Measurements from ENCODE around the gene CACNA1A.
"Not testable (repeated sequence)": the region's sequence is repeated elsewhere in the genome, so short reads cannot be mapped to it uniquely, and the experiment has no call there.

DNA sequence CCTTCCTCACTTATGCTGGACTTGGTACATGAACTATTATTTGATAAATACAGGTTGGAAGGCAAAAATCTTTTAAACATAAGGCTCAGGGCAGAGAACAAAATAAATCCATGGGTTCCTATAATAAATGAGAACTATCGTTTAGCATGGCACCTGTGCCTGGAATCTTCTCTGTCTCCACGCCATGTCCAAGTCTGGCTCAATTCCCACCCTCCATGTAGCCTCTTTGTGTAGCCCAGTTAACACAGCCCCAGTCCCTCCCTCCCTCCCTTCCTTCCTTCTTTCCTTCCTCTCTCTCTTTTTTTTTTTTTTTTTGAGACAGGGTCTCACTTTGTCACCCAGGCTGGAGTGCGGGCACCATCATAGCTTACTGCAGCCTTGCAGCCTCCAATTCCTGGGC lies 144.6 kb downstream of the CACNA1A start:
- not testable (repeated sequence) for TF ChIP-seq CTCF (IDR thresholded peaks at IDR 0.05); POLR2AphosphoS5 (IDR thresholded peaks at IDR 0.05; ENCODE audit: insufficient read depth in 1 of 2, low read depth in 1 of 2); POLR2A (IDR thresholded peaks at IDR 0.05)
